ENCODE data around the gene SLC15A3. TPM values are rescaled to one million over a fixed set of nuclear protein-coding genes. Genes with fewer than 3 reads are reported as not detected.

The SLC15A3 gene
- total RNA-seq, 1 experiment from 2014 or later = 6.8 TPM

- H3K27ac Mint-ChIP-seq (ENCODE audit: unreplicated experiment) = no peak overlapping the region
- CTCF ChIA-PET = no interaction called here
- peaks cover 24% of the 10 kb centered on the region for H3K4me1 Mint-ChIP-seq (ENCODE audit: low read depth, unreplicated experiment)
- H3K4me3 Mint-ChIP-seq (ENCODE audit: low read depth, unreplicated experiment) = no peak overlapping the region
- no peak for TF ChIP-seq CTCF (IDR thresholded peaks at IDR 0.05; ENCODE audit: unreplicated experiment)
- DNase-seq = no peak
- H3K27me3 Mint-ChIP-seq (ENCODE audit: unreplicated experiment) = peaks cover 18% of the 10 kb centered on the region
- H3K9me3 Mint-ChIP-seq (ENCODE audit: low read depth, unreplicated experiment) = no peaks in the 10 kb centered on the region
- intact Hi-C loops (cut with micrococcal nuclease; ENCODE audit: unreplicated experiment) = no loop called here
- H3K36me3 Mint-ChIP-seq (ENCODE audit: insufficient read depth, unreplicated experiment) = no peaks in the 10 kb centered on the region
- no TSS peak for BruUV-seq (replicated peaks)
Measured at GRCh38 chr11:60989093-60989650, 37.2 kb upstream of the SLC15A3 start.

GRCh38 chr11:60988658-60989057, 36.7 kb upstream of the SLC15A3 start:
- Mint-ChIP-seq H3K9me3 (ENCODE audit: low read depth, unreplicated experiment) (no peaks in the 10 kb centered on the region), H3K27ac (ENCODE audit: unreplicated experiment) (no peak overlapping the region), H3K27me3 (ENCODE audit: unreplicated experiment) (peaks cover 17% of the 10 kb centered on the region), H3K4me3 (ENCODE audit: low read depth, unreplicated experiment) (no peak overlapping the region), H3K36me3 (ENCODE audit: insufficient read depth, unreplicated experiment) (no peaks in the 10 kb centered on the region), H3K4me1 (ENCODE audit: low read depth, unreplicated experiment) (peaks cover 24% of the 10 kb centered on the region)
- TF ChIP-seq CTCF (IDR thresholded peaks at IDR 0.05; ENCODE audit: unreplicated experiment) = no peak
- BruUV-seq (replicated peaks) = no TSS peak
- DNase-seq = no peak
- CTCF ChIA-PET = no interaction called here
- intact Hi-C loops (cut with micrococcal nuclease; ENCODE audit: unreplicated experiment) = no loop called here

DNA sequence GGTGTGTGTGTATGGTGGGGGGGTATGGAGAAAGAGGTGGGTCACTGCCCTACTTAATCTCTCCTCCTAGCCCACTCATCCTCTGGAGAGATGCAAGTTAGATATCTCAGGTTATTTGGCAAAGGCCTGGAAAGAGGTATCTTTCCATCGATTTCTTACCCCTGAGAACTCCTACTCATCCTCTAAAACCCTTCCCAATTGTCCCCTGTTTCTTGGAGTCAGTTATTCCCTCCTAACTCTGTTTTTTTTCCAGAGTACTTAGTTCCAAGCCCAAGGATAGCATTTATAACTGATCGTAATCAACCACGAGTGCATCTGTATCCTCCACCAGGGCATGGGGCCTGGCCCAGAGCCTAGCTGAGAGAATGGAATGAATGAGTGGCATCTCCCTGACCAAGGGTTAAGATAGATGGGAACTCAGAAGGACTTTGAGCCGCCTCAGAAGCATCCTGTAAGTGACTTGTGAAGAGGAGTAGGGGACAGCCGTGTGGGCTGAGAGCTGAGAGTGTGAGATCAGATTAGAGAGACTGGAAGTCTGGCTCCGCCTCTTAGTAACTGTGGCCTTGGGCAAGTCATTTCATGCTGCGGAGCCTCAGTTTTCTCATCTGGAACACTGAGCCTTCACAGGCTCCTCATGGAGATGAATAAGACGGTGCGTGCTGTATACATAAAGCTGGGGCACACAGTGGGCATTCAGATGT, 35.8 kb upstream of the SLC15A3 start:
- Mint-ChIP-seq H3K27ac (ENCODE audit: unreplicated experiment) (no peak overlapping the region), H3K4me3 (ENCODE audit: low read depth, unreplicated experiment) (no peak overlapping the region), H3K9me3 (ENCODE audit: low read depth, unreplicated experiment) (no peaks in the 10 kb centered on the region), H3K27me3 (ENCODE audit: unreplicated experiment) (peaks cover 16% of the 10 kb centered on the region), H3K36me3 (ENCODE audit: insufficient read depth, unreplicated experiment) (peaks cover 6% of the 10 kb centered on the region), H3K4me1 (ENCODE audit: low read depth, unreplicated experiment) (peaks cover 16% of the 10 kb centered on the region)
- intact Hi-C loops (cut with micrococcal nuclease; ENCODE audit: unreplicated experiment) = no loop called here
- no peak for DNase-seq
- TF ChIP-seq CTCF (IDR thresholded peaks at IDR 0.05; ENCODE audit: unreplicated experiment) = no peak
- no TSS peak for BruUV-seq (replicated peaks)
- CTCF ChIA-PET = no interaction called here

DNA sequence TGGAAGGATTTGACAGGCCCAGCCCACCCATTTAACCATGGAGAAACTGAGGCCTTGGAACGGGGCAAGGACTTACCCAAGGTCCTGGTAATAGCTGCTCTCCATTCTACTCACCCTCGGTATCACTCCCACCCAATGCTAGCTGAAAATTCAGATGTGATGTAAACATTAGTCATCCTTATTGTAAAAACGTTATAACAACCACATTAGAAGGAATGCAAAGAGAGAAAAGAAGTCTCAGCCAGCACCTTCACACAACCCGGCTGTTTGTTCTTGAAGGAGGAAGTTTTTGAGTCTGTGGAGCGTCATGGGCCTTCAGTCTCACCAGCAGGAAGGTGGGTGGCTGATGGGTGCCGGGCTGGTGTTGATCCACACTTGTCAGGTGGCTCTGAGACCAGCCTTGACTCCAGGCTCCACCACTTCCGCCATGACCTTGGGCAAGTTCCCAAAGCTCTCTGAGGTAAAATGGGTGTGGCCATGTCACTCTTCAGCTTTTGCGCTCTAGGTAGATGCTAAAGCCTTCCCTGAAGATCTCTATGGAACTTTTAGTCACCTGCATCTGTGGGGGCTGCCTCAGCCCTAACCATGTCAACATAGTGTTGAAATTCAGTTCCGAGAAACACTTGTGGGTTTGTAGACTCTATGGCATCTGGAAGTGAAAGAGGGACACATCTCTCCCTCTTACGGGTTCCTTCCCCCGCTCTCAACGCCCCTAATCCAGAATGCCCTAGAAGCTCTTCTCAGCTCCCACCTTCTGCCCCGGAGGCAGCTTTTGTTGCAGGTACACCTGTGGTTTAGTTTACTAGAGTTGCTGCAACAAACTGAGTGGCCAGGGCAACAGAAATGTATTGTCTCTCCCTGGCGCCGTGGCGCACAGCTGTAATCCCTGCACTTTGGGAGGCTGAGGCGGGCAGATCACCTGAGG, 34.3 kb upstream of the SLC15A3 start:
- BruUV-seq (replicated peaks) = no TSS peak
- Mint-ChIP-seq H3K4me3 (ENCODE audit: low read depth, unreplicated experiment) (no peak overlapping the region), H3K27me3 (ENCODE audit: unreplicated experiment) (peaks cover 13% of the 10 kb centered on the region), H3K27ac (ENCODE audit: unreplicated experiment) (peak overlapping the region; percentile 54), H3K4me1 (ENCODE audit: low read depth, unreplicated experiment) (peaks cover 15% of the 10 kb centered on the region), H3K9me3 (ENCODE audit: low read depth, unreplicated experiment) (no peaks in the 10 kb centered on the region), H3K36me3 (ENCODE audit: insufficient read depth, unreplicated experiment) (peaks cover 6% of the 10 kb centered on the region)
- intact Hi-C loops (cut with micrococcal nuclease; ENCODE audit: unreplicated experiment) = no loop called here
- no peak for TF ChIP-seq CTCF (IDR thresholded peaks at IDR 0.05; ENCODE audit: unreplicated experiment)
- peak; percentile 69 for DNase-seq
- CTCF ChIA-PET = interaction anchor here (1.2 kb wide), 1 partner anchor 90 kb away, joined by 3 read pairs; no protein-coding TSS in a partner anchor

Measured in Calu3 (cell line).